PC-3 (cell line): ENCODE results near the gene RGS8. TPM values are rescaled to one million over a fixed set of nuclear protein-coding genes. Genes with fewer than 3 reads are reported as not detected.
A peak's percentile ranks its signal among the peaks of the same experiment; 100 is the strongest.

Experiments used
- ATAC-seq: fragments of 200-7000 bp; cut with Tn5 transposase; 2 replicates; pipeline ENCODE4 v1.9.1; 2020; ENCODE audit warnings: mild to moderate bottlenecking, moderate library complexity
- BruUV-seq: library from RNA; stranded (reverse); fragments of 400-500 nt; replicated peaks from 2 replicates; lab custom pipeline; 2021; lab: Mats Ljungman, UMichigan
- CTCF ChIA-PET: fragments of 300-600 bp; sonication (Branson Sonifier 250); formaldehyde crosslinking; loops from one replicate; lab custom pipeline; 2022; ENCODE audit warnings: antibody characterized with exemption; lab: Charles Lee
- POLR2A ChIA-PET: fragments of 300-600 bp; sonication (Branson Sonifier 250); formaldehyde crosslinking; loops from one replicate; lab custom pipeline; 2022; ENCODE audit warnings: antibody characterized with exemption; ENCODE audit not compliant: unreplicated experiment; lab: Charles Lee
- DNase-seq: peaks from one replicate; pipeline ENCODE4 v3.0.0-alpha.2; 2015
- H2AFZ ChIP-seq: fragments of 300-600 bp; sonication (generic); 2 replicates; pipeline ENCODE4 v1.6.0; 2016; ENCODE audit warnings: antibody characterized with exemption, low read length
- H3F3A ChIP-seq: fragments of 300-600 bp; sonication (generic); one replicate; pipeline ENCODE4 v1.6.0; 2017; ENCODE audit warnings: antibody characterized with exemption, low read length, control low read depth, mild to moderate bottlenecking; ENCODE audit not compliant: unreplicated experiment
- H3K27ac ChIP-seq: fragments of 300-600 bp; sonication (generic); 2 replicates; pipeline ENCODE4 v1.5.1; 2016; ENCODE audit warnings: mild to moderate bottlenecking, low read length
- H3K27me3 ChIP-seq: fragments of 300-600 bp; sonication (generic); 2 replicates; pipeline ENCODE4 v1.6.1; 2016; ENCODE audit warnings: low read length, mixed read lengths
- H3K36me3 ChIP-seq: fragments of 300-600 bp; sonication (generic); 2 replicates; pipeline ENCODE4 v1.6.1; 2016; ENCODE audit warnings: low read depth, mixed run types, low read length, mixed read lengths
- H3K4me1 ChIP-seq: fragments of 300-600 bp; sonication (generic); 2 replicates; pipeline ENCODE4 v1.5.1; 2016; ENCODE audit warnings: low read length; ENCODE audit not compliant: insufficient read depth
- H3K4me2 ChIP-seq: fragments of 300-600 bp; sonication (generic); 2 replicates; pipeline ENCODE4 v1.6.0; 2016; ENCODE audit warnings: low read length
- H3K4me3 ChIP-seq: fragments of 300-600 bp; sonication (generic); 2 replicates; pipeline ENCODE4 v1.5.1; 2016; ENCODE audit warnings: mild to moderate bottlenecking, low read length, mixed read lengths
- H3K79me2 ChIP-seq: fragments of 300-600 bp; sonication (generic); 2 replicates; pipeline ENCODE4 v1.6.1; 2017; ENCODE audit warnings: low read length, mixed read lengths
- H3K9ac ChIP-seq: fragments of 300-600 bp; sonication (generic); 2 replicates; pipeline ENCODE4 v1.6.0; 2016; ENCODE audit warnings: mild to moderate bottlenecking, low read length
- H3K9me2 ChIP-seq: fragments of 300-600 bp; sonication (generic); replicated peaks from 2 replicates; pipeline ENCODE4 v1.6.1; 2016; ENCODE audit warnings: mixed run types, low read length, mixed read lengths
- H3K9me3 ChIP-seq: fragments of 300-600 bp; sonication (generic); 2 replicates; pipeline ENCODE4 v1.6.1; 2016; ENCODE audit warnings: low read length, mixed read lengths
- H4K20me1 ChIP-seq: fragments of 300-600 bp; sonication (generic); 2 replicates; pipeline ENCODE4 v1.6.1; 2016; ENCODE audit warnings: low read length, mixed read lengths
- CTCF ChIP-seq: fragments of 300-600 bp; sonication (generic); conservative IDR thresholded peaks from 2 replicates; pipeline ENCODE4 v1.5.1; 2017; ENCODE audit warnings: antibody characterized with exemption, low read depth, mild to moderate bottlenecking, low read length
- EZH2 ChIP-seq: fragments of 300-600 bp; sonication (generic); IDR thresholded peaks from one replicate; pipeline ENCODE4 v1.6.1; 2017; ENCODE audit warnings: antibody characterized with exemption, mild to moderate bottlenecking, low read length; ENCODE audit not compliant: unreplicated experiment
- EZH2phosphoT487 ChIP-seq: fragments of 300-600 bp; sonication (generic); IDR thresholded peaks from 2 replicates; pipeline ENCODE4 v1.6.1; 2018; ENCODE audit warnings: mild to moderate bottlenecking, antibody characterized with exemption, low read length, borderline replicate concordance
- intact Hi-C: fragments of 100-400 bp; cut with micrococcal nuclease; formaldehyde crosslinking; loops from 2 replicates; pipeline ENCODE4 v1.9.0; 2023
- total RNA-seq: library from RNA; depleted of rRNA; stranded (reverse); fragments of >200 nt; gene quantifications from 2 replicates; pipeline ENCODE4 v1.2.3, GENCODE V29; 2014

RGS8 gene
- total RNA-seq, 1 experiment from 2014 or later = not detected

- POLR2A ChIA-PET = no interaction called here
- Histone ChIP-seq H3K4me3 (no peak overlapping the region), H3K36me3 (no peaks in the 10 kb centered on the region), H3K27ac (no peak overlapping the region), H3K27me3 (no peaks in the 10 kb centered on the region), H3K9me2 (no peaks in the 10 kb centered on the region), H3K4me2 (no peak overlapping the region), H3K9me3 (no peaks in the 10 kb centered on the region), H3K79me2 (no peaks in the 10 kb centered on the region), H3F3A (no peaks in the 10 kb centered on the region), H3K4me1 (peaks cover 34% of the 10 kb centered on the region), H4K20me1 (no peaks in the 10 kb centered on the region), H3K9ac (no peak overlapping the region), H2AFZ (no peak overlapping the region)
- ATAC-seq (no peak), DNase-seq (no peak)
- BruUV-seq = no TSS peak
- intact Hi-C loops = no loop called here
- TF ChIP-seq EZH2phosphoT487 (no peak), EZH2 (no peak), CTCF (no peak)
- CTCF ChIA-PET = no interaction called here
Observed at GRCh38 chr1:182682406-182682805, 2.0 kb downstream of the RGS8 start.

GRCh38 chr1:182681568-182681912 lies 2.8 kb downstream of the RGS8 start:
- Histone ChIP-seq H3K4me1 (peaks cover 26% of the 10 kb centered on the region), H3K9ac (no peak overlapping the region), H3K9me2 (no peaks in the 10 kb centered on the region), H3K27me3 (no peaks in the 10 kb centered on the region), H3K79me2 (no peaks in the 10 kb centered on the region), H3K4me2 (0 out of 2 replicates have a peak overlapping the region, but pooled peaks have one; percentile 4), H4K20me1 (no peaks in the 10 kb centered on the region), H3K36me3 (no peaks in the 10 kb centered on the region), H3K9me3 (no peaks in the 10 kb centered on the region), H3F3A (no peaks in the 10 kb centered on the region), H3K27ac (no peak overlapping the region), H2AFZ (no peak overlapping the region), H3K4me3 (no peak overlapping the region)
- intact Hi-C loops = no loop called here
- no peak for ATAC-seq
- CTCF ChIA-PET = no interaction called here
- POLR2A ChIA-PET = no interaction called here
- no TSS peak for BruUV-seq
- no peak for TF ChIP-seq EZH2
- TF ChIP-seq EZH2phosphoT487 = no peak
- no peak for TF ChIP-seq CTCF
- DNase-seq = no peak

- H2AFZ ChIP-seq = no peak overlapping the region
- no peaks in the 10 kb centered on the region for H3K79me2 ChIP-seq
- no peaks in the 10 kb centered on the region for H3K36me3 ChIP-seq
- POLR2A ChIA-PET = interaction anchor here (0.6 kb wide), 1 partner anchor 139 kb away, joined by 6 read pairs; no protein-coding TSS in a partner anchor
- H3K4me3 ChIP-seq = no peak overlapping the region
- no peaks in the 10 kb centered on the region for H4K20me1 ChIP-seq
- H3K4me2 ChIP-seq = peak overlapping the region; percentile 4
- H3K9me2 ChIP-seq = no peaks in the 10 kb centered on the region
- TF ChIP-seq EZH2 = no peak
- no peak for TF ChIP-seq EZH2phosphoT487
- TF ChIP-seq CTCF = no peak
- H3K4me1 ChIP-seq = peaks cover 26% of the 10 kb centered on the region
- no peaks in the 10 kb centered on the region for H3F3A ChIP-seq
- ATAC-seq (peak; percentile 93), DNase-seq (peak; percentile 78)
- CTCF ChIA-PET = no interaction called here
- BruUV-seq = no TSS peak
- no peak overlapping the region for H3K9ac ChIP-seq
- peak overlapping the region; percentile 20; the same call in 1 of the 2 replicates for H3K27ac ChIP-seq
- H3K9me3 ChIP-seq = no peaks in the 10 kb centered on the region
- H3K27me3 ChIP-seq = no peaks in the 10 kb centered on the region
- intact Hi-C loops = no loop called here
Observed at GRCh38 chr1:182680901-182681567, 3.4 kb downstream of the RGS8 start.
